ENCODE measurements around the gene BBS2.

BBS2 gene

GRCh38 chr16:56463153-56463552, 56.7 kb downstream of the BBS2 start:
- Histone ChIP-seq H3K14ac (ENCODE audit: low read length) (no peak overlapping the region), H3K4me3 (ENCODE audit: low read depth, low read length) (no peak overlapping the region), H2BK120ac (ENCODE audit: insufficient read depth, low read length, poor library complexity) (no peak overlapping the region), H3K4ac (ENCODE audit: low read depth, low read length) (no peak overlapping the region), H2BK5ac (ENCODE audit: low read depth, low read length, poor library complexity) (no peak overlapping the region), H3K27me3 (ENCODE audit: insufficient read depth, low read length) (no peaks in the 10 kb centered on the region), H2AK5ac (ENCODE audit: low read length) (no peak overlapping the region), H4K91ac (ENCODE audit: low read depth, low read length) (no peak overlapping the region), H2AFZ (ENCODE audit: insufficient read depth, low read length, poor library complexity) (no peak overlapping the region), H3K18ac (ENCODE audit: low read length) (no peak overlapping the region), H3K27ac (ENCODE audit: low read depth, low read length) (no peak overlapping the region), H3K9ac (ENCODE audit: low read length) (no peak overlapping the region), H2BK12ac (ENCODE audit: low read length) (no peak overlapping the region), H3K9me3 (ENCODE audit: insufficient read depth, low read depth, low read length) (no peaks in the 10 kb centered on the region), H3K4me2 (ENCODE audit: low read length) (no peak overlapping the region), H4K12ac (ENCODE audit: low read depth, low read length) (no peak overlapping the region), H3K79me1 (ENCODE audit: low read length) (no peaks in the 10 kb centered on the region), H4K8ac (ENCODE audit: low read depth, low read length) (no peak overlapping the region), H3K4me1 (ENCODE audit: control insufficient read depth in 1 of 2, insufficient read depth in 2 of 2, low read length in 2 of 2) (no peaks in the 10 kb centered on the region), H3K36me3 (ENCODE audit: control insufficient read depth in 1 of 2, insufficient read depth in 2 of 2, low read length in 2 of 2) (peaks cover 15 to 19% of the 10 kb centered on the region in 2 experiments), H3K23ac (ENCODE audit: low read length) (no peak overlapping the region), H3K79me2 (ENCODE audit: control insufficient read depth, insufficient read depth, low read length, poor library complexity) (no peaks in the 10 kb centered on the region)
- no peak for DNase-seq
- WGBS (ENCODE audit: extremely low coverage, insufficient coverage, insufficient read length): no CpG with 5 or more reads among the region's 6 CpGs

DNA sequence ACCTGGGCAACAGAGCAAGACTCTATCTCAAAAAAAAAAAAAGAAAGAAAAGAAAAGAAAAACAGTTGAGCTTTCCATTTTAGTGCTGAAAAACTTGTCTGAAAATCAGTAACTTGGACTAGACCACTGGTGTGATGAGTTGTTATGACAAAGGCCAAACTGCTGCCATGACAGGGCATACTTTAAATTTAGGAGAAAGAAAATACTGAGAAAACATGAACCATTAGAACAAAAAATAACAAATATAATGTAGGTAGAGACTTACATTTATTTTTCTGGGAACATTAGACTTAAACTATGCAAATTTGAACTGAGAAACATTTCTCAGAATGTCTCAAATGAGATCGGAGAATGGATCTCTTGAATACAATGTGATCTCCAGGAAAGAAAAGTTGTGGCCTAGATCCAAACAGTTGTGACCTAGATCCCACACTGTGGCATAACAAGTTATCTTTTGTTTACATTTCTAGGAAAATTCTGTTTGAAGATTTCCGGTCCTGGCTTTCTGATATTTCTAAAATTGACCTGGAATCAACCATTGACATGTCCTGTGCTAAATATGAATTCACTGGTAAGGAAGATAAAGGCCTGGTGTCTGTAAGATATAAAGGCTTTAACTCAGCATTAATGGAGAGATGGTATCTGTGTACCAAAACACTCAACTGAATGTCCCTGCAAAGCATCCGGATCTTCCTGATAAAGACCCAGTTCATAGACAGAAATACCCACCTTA, 57.6 kb downstream of the BBS2 start:
- H3K27me3 ChIP-seq (ENCODE audit: insufficient read depth, low read length): no peaks in the 10 kb centered on the region
- no peak overlapping the region for H2BK5ac ChIP-seq (ENCODE audit: low read depth, low read length, poor library complexity)
- no peak overlapping the region for H3K9ac ChIP-seq (ENCODE audit: low read length)
- H3K18ac ChIP-seq (ENCODE audit: low read length): no peak overlapping the region
- H2BK120ac ChIP-seq (ENCODE audit: insufficient read depth, low read length, poor library complexity): no peak overlapping the region
- DNase-seq: no peak
- H4K91ac ChIP-seq (ENCODE audit: low read depth, low read length): no peak overlapping the region
- WGBS (ENCODE audit: extremely low coverage, insufficient coverage, insufficient read length): no CpG with 5 or more reads among the region's 3 CpGs
- no peak overlapping the region for H4K12ac ChIP-seq (ENCODE audit: low read depth, low read length)
- no peak overlapping the region for H3K4ac ChIP-seq (ENCODE audit: low read depth, low read length)
- no peaks in the 10 kb centered on the region for H3K4me1 ChIP-seq (ENCODE audit: control insufficient read depth in 1 of 2, insufficient read depth in 2 of 2, low read length in 2 of 2)
- H3K9me3 ChIP-seq (ENCODE audit: insufficient read depth, low read depth, low read length): no peaks in the 10 kb centered on the region
- H3K36me3 ChIP-seq (ENCODE audit: control insufficient read depth in 1 of 2, insufficient read depth in 2 of 2, low read length in 2 of 2): peaks cover 14 to 22% of the 10 kb centered on the region in 2 experiments
- H3K14ac ChIP-seq (ENCODE audit: low read length): no peak overlapping the region
- no peak overlapping the region for H3K27ac ChIP-seq (ENCODE audit: low read depth, low read length)
- H3K79me1 ChIP-seq (ENCODE audit: low read length): no peaks in the 10 kb centered on the region
- H3K79me2 ChIP-seq (ENCODE audit: control insufficient read depth, insufficient read depth, low read length, poor library complexity): no peaks in the 10 kb centered on the region
- H3K4me2 ChIP-seq (ENCODE audit: low read length): no peak overlapping the region
- H2AFZ ChIP-seq (ENCODE audit: insufficient read depth, low read length, poor library complexity): no peak overlapping the region
- no peak overlapping the region for H2AK5ac ChIP-seq (ENCODE audit: low read length)
- no peak overlapping the region for H3K4me3 ChIP-seq (ENCODE audit: low read depth, low read length)
- H2BK12ac ChIP-seq (ENCODE audit: low read length): no peak overlapping the region
- H4K8ac ChIP-seq (ENCODE audit: low read depth, low read length): no peak overlapping the region
- H3K23ac ChIP-seq (ENCODE audit: low read length): no peak overlapping the region

- Histone ChIP-seq H3K4ac (ENCODE audit: low read depth, low read length) (no peak overlapping the region), H3K18ac (ENCODE audit: low read length) (no peak overlapping the region), H3K9ac (ENCODE audit: low read length) (no peak overlapping the region), H4K12ac (ENCODE audit: low read depth, low read length) (no peak overlapping the region), H2BK12ac (ENCODE audit: low read length) (no peak overlapping the region), H2BK120ac (ENCODE audit: insufficient read depth, low read length, poor library complexity) (no peak overlapping the region), H3K27ac (ENCODE audit: low read depth, low read length) (no peak overlapping the region), H2AFZ (ENCODE audit: insufficient read depth, low read length, poor library complexity) (no peak overlapping the region), H3K27me3 (ENCODE audit: insufficient read depth, low read length) (no peaks in the 10 kb centered on the region), H3K14ac (ENCODE audit: low read length) (no peak overlapping the region), H3K23ac (ENCODE audit: low read length) (no peak overlapping the region), H3K4me1 (ENCODE audit: control insufficient read depth in 1 of 2, insufficient read depth in 2 of 2, low read length in 2 of 2) (no peaks in the 10 kb centered on the region), H3K4me3 (ENCODE audit: low read depth, low read length) (no peak overlapping the region), H3K4me2 (ENCODE audit: low read length) (no peak overlapping the region), H4K91ac (ENCODE audit: low read depth, low read length) (no peak overlapping the region), H3K79me1 (ENCODE audit: low read length) (no peaks in the 10 kb centered on the region), H4K8ac (ENCODE audit: low read depth, low read length) (no peak overlapping the region), H3K9me3 (ENCODE audit: insufficient read depth, low read depth, low read length) (no peaks in the 10 kb centered on the region), H3K79me2 (ENCODE audit: control insufficient read depth, insufficient read depth, low read length, poor library complexity) (no peaks in the 10 kb centered on the region), H2BK5ac (ENCODE audit: low read depth, low read length, poor library complexity) (no peak overlapping the region), H2AK5ac (ENCODE audit: low read length) (no peak overlapping the region), H3K36me3 (ENCODE audit: control insufficient read depth in 1 of 2, insufficient read depth in 2 of 2, low read length in 2 of 2) (peaks cover 9 to 10% of the 10 kb centered on the region in 2 experiments)
- no peak for DNase-seq
- no CpG with 5 or more reads among the region's 2 CpGs for WGBS (ENCODE audit: extremely low coverage, insufficient coverage, insufficient read length)
These were observed 59.7 kb downstream of the BBS2 start for GRCh38 chr16:56460101-56460500.

GRCh38 chr16:56457927-56458470, 61.8 kb downstream of the BBS2 start:
- WGBS (ENCODE audit: extremely low coverage, insufficient coverage, insufficient read length): no CpG with 5 or more reads among the region's 6 CpGs

More at GRCh38 chr16:56457927-56458470, 61.8 kb downstream of the BBS2 start:
- Histone ChIP-seq H2AK5ac (ENCODE audit: low read length) (no peak overlapping the region), H2BK12ac (ENCODE audit: low read length) (no peak overlapping the region), H2BK5ac (ENCODE audit: low read depth, low read length, poor library complexity) (no peak overlapping the region), H4K91ac (ENCODE audit: low read depth, low read length) (no peak overlapping the region), H4K8ac (ENCODE audit: low read depth, low read length) (no peak overlapping the region), H3K23ac (ENCODE audit: low read length) (no peak overlapping the region), H3K9me3 (ENCODE audit: insufficient read depth, low read depth, low read length) (no peaks in the 10 kb centered on the region), H3K4me1 (ENCODE audit: control insufficient read depth in 1 of 2, insufficient read depth in 2 of 2, low read length in 2 of 2) (no peaks in the 10 kb centered on the region), H4K12ac (ENCODE audit: low read depth, low read length) (no peak overlapping the region), H3K27ac (ENCODE audit: low read depth, low read length) (no peak overlapping the region), H3K79me2 (ENCODE audit: control insufficient read depth, insufficient read depth, low read length, poor library complexity) (no peaks in the 10 kb centered on the region), H3K4me3 (ENCODE audit: low read depth, low read length) (no peak overlapping the region), H2BK120ac (ENCODE audit: insufficient read depth, low read length, poor library complexity) (no peak overlapping the region), H2AFZ (ENCODE audit: insufficient read depth, low read length, poor library complexity) (no peak overlapping the region), H3K27me3 (ENCODE audit: insufficient read depth, low read length) (no peaks in the 10 kb centered on the region), H3K14ac (ENCODE audit: low read length) (no peak overlapping the region), H3K9ac (ENCODE audit: low read length) (no peak overlapping the region), H3K36me3 (ENCODE audit: control insufficient read depth in 1 of 2, insufficient read depth in 2 of 2, low read length in 2 of 2) (peaks cover 9 to 17% of the 10 kb centered on the region in 2 experiments), H3K79me1 (ENCODE audit: low read length) (no peaks in the 10 kb centered on the region), H3K4ac (ENCODE audit: low read depth, low read length) (no peak overlapping the region), H3K4me2 (ENCODE audit: low read length) (no peak overlapping the region), H3K18ac (ENCODE audit: low read length) (no peak overlapping the region)
- DNase-seq: no peak
